Left lung (tissue), 14 donors: Measurements from ENCODE around the gene IL5. TPM values are rescaled to one million over a fixed set of nuclear protein-coding genes. Genes with fewer than 3 reads are reported as not detected.
A peak's percentile ranks its signal among the peaks of the same experiment; 100 is the strongest.
"Not testable (repeated sequence)": the region's sequence is repeated elsewhere in the genome, so short reads cannot be mapped to it uniquely, and the experiment has no call there.

Experiments used
- ATAC-seq: fragments of 200-7000 bp; cut with Tn5 transposase; one replicate; pipeline ENCODE4 v1.9.1; 2020; ENCODE audit warnings: moderate library complexity
- DNase-seq, 4 donors: peaks; one replicate each; pipeline ENCODE4 v3.0.0-alpha.2; 2013 to 2020
- H3K27ac ChIP-seq, 2 donors: fragments of 200-600 bp; sonication (generic) in 1 of 2; one replicate each; pipeline versions ENCODE4 v1.5.0 to v1.8.0; 2020 to 2021
- H3K27me3 ChIP-seq, 2 donors: fragments of 200-600 bp; sonication (generic) in 1 of 2; one replicate each; pipeline versions ENCODE4 v1.5.0 to v1.8.0; 2020 to 2021
- H3K36me3 ChIP-seq, 2 donors: fragments of 200-600 bp; sonication (generic) in 1 of 2; one replicate each; pipeline versions ENCODE4 v1.5.0 to v1.8.0; 2020 to 2021
- H3K4me1 ChIP-seq, 2 donors: fragments of 200-600 bp; one replicate each; pipeline ENCODE4 v1.8.0; 2021
- H3K4me3 ChIP-seq, 2 donors: fragments of 200-600 bp; sonication (generic) in 1 of 2; one replicate each; pipeline versions ENCODE4 v1.5.0 to v1.8.0; 2020 to 2021; ENCODE audit warnings: mild to moderate bottlenecking in 1 of 2
- H3K9me3 ChIP-seq, 2 donors: fragments of 200-600 bp; sonication (generic) in 1 of 2; one replicate each; pipeline versions ENCODE4 v1.5.0 to v1.8.0; 2020 to 2021
- intact Hi-C, 2 donors: fragments of 100-400 bp; cut with DNase I; formaldehyde crosslinking; loops; one replicate each; pipeline versions ENCODE4 v1.11.2 to v1.14.2; 2022
- long read RNA-seq, 12 donors: library from polyadenylated mRNA in 2 of 12; unstranded in 2 of 12; transcript quantifications; one replicate each; pipeline ENCODE4 v2.0.0 and lab custom pipeline, GENCODE V29; 2019 to 2026
- polyA plus RNA-seq, 6 donors: library from polyadenylated mRNA; unstranded; fragments of 120-200 nt; gene quantifications; one replicate each; pipeline ENCODE4 v1.2.1, GENCODE V29; 2013; ENCODE audit not compliant: insufficient read length in 6 of 6
- total RNA-seq, 2 donors: library from RNA; stranded (reverse); fragmentation: NEBNext Ultra II Directional; extraction: Animal tissue kit (Norgen Biotek cat#: 25700); gene quantifications; one replicate each; pipeline ENCODE4 v1.2.1, GENCODE V29; 2021
- TF ChIP-seq, protein P1 (sequence below), 2 donors: fragments of 200-600 bp; sonication (generic) in 1 of 2; IDR thresholded peaks; one replicate each; pipeline versions ENCODE4 v1.5.0 to v1.8.0; 2021; ENCODE audit warnings: antibody characterized with exemption in 2 of 2
- donor health status: DM: no; HTN: yes; CAD: no.
- donor health status: DM: no; HTN: no; CAD: no.

Gene IL5
- total RNA-seq (not detected), polyA plus RNA-seq (under 1 TPM in 5 of 6 donors, not detected in 1; 0.31 to 0.61 (median 0.36) TPM)
- long read RNA-seq, donor 1 = 0 reads
- long read RNA-seq, donor 2 = 0 reads
- long read RNA-seq, donor 3 = 0 reads
- long read RNA-seq, donor 4 = 0 reads
- long read RNA-seq, donor 5 = 0 reads
- long read RNA-seq, donor 6 = 0 reads
- long read RNA-seq, donor 7 = 0 reads
- long read RNA-seq, donor 8 = 0 reads
- long read RNA-seq, donor 9 = 0 reads
- long read RNA-seq, donor 10 = 0 reads
- long read RNA-seq, donor 11 = 0 reads
- long read RNA-seq, donor 12 = 0 reads

DNA sequence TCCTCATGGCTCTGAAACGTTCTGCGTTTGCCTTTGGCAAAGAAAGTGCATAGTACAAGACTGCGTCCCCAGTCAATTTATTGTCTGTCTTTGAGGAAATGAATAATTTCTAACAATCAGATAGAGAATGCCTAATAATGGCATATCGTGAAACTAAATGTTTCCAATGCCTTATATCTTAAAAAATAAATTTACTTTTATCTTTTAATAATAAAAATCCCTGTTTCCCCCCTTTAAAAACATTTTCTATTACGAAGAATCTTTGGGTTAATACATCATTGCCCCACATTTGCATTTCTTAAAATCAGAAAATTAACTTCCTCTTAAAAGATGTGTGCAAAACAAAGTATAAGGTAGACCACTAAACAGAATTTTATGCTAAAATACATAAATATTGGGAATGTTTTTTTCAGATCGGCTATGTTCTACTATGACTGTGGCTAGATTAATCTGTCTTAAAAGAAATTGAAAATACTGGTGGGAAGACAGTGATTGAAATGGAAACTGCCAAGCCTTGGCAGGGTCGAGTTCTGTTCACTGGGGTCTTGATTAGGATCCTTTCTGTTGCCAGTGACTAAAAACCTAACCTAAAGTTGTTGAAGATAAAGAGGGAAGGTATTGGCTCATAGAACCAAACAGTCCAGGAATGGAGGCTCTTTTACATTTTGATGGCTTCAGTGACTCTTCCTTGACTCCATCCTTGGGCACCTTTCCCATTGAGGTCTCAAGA is at the start of gene IL5:
Gene IL5 (minus strand): TSS at position 51 of the 730 bp plus-strand sequence. CDS start 44 bp downstream, at position 7.
- Histone ChIP-seq H3K27ac (no peak within 1 kb of the TSS), H3K36me3 (no peaks in the 10 kb centered on the region), H3K9me3 (no peaks in the 10 kb centered on the region), H3K4me3 (no peak within 1 kb of the TSS), H3K27me3 (no peaks in the 10 kb centered on the region), H3K4me1 (no peaks in the 10 kb centered on the region)
- TF ChIP-seq, protein P1, sequence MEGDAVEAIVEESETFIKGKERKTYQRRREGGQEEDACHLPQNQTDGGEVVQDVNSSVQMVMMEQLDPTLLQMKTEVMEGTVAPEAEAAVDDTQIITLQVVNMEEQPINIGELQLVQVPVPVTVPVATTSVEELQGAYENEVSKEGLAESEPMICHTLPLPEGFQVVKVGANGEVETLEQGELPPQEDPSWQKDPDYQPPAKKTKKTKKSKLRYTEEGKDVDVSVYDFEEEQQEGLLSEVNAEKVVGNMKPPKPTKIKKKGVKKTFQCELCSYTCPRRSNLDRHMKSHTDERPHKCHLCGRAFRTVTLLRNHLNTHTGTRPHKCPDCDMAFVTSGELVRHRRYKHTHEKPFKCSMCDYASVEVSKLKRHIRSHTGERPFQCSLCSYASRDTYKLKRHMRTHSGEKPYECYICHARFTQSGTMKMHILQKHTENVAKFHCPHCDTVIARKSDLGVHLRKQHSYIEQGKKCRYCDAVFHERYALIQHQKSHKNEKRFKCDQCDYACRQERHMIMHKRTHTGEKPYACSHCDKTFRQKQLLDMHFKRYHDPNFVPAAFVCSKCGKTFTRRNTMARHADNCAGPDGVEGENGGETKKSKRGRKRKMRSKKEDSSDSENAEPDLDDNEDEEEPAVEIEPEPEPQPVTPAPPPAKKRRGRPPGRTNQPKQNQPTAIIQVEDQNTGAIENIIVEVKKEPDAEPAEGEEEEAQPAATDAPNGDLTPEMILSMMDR (IDR thresholded peaks at IDR 0.05) = no peak
- intact Hi-C loops = no loop called here
- DNase-seq (no peak), ATAC-seq (no peak)

DNA sequence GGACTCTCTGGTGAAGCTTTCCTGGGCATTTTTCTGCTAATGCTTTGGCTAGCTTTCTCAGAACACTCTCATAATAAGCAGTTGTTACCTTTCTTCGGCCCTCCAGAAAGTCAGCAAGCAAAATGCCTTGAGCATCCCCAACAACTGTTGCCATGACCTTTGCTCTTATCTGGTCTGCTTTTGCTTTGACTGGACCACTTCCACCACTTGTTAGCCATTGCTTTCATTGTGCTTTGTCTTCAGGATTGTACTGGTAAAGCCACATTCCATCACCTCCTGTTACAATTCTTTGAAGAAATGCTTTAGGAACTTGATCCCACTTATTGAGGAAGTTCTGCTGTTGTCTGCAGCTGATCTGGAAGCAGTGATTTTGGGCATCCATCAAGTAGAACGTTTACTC is 49.2 kb upstream of the IL5 start:
- Histone ChIP-seq H3K4me1 (no peaks in the 10 kb centered on the region), H3K36me3 (peaks cover 4 to 86% of the 10 kb centered on the region in 2 donors), H3K27ac (no peak overlapping the region), H3K9me3 (no peaks in the 10 kb centered on the region), H3K4me3 (no peak overlapping the region), H3K27me3 (no peaks in the 10 kb centered on the region)
- TF ChIP-seq, protein P1 (IDR thresholded peaks at IDR 0.05) = no peak
- ATAC-seq = no peak
- intact Hi-C loops = no loop called here
- no peak for DNase-seq

DNA sequence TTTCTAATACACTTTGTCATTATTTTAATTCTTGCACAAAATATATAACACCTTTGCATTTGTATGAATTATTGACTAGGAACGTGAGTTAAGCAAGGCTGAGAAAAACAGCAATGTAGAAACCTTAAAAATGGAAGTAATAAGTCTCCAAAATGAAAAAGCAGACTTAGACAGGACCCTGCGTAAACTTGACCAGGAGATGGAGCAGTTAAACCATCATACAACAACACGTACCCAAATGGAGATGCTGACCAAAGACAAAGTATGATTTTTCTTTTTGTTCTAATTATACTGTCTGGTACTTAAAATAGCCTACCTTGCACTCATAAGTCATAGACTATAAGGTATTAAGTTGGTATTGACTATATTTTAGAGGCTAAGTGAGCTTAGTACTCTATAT is 47.8 kb upstream of the IL5 start:
- Histone ChIP-seq H3K4me3 (no peak overlapping the region), H3K27me3 (no peaks in the 10 kb centered on the region), H3K4me1 (no peaks in the 10 kb centered on the region), H3K27ac (no peak overlapping the region), H3K9me3 (no peaks in the 10 kb centered on the region), H3K36me3 (peaks cover 0 to 83% of the 10 kb centered on the region in 2 donors)
- TF ChIP-seq, protein P1 (IDR thresholded peaks at IDR 0.05) = no peak
- ATAC-seq (no peak), DNase-seq (peak in 1 of 4 donors; percentile 1)
- intact Hi-C loops = no loop called here

- Histone ChIP-seq H3K27me3 (no peaks in the 10 kb centered on the region), H3K36me3 (peaks cover 0 to 74% of the 10 kb centered on the region in 2 donors), H3K4me3 (no peak overlapping the region), H3K9me3 (no peaks in the 10 kb centered on the region), H3K27ac (no peak overlapping the region), H3K4me1 (no peaks in the 10 kb centered on the region)
- intact Hi-C loops = no loop called here
- ATAC-seq (no peak), DNase-seq (no peak)
- TF ChIP-seq, protein P1 (IDR thresholded peaks at IDR 0.05) = no peak
Observed at GRCh38 chr5:132589467-132589866, 46.1 kb upstream of the IL5 start.

GRCh38 chr5:132586063-132586462 is 42.7 kb upstream of the IL5 start:
- Histone ChIP-seq H3K4me3 (no peak overlapping the region), H3K27ac (no peak overlapping the region), H3K4me1 (no peaks in the 10 kb centered on the region), H3K27me3 (no peaks in the 10 kb centered on the region), H3K9me3 (no peaks in the 10 kb centered on the region), H3K36me3 (peaks cover 0 to 67% of the 10 kb centered on the region in 2 donors)
- intact Hi-C loops = no loop called here
- ATAC-seq (no peak), DNase-seq (no peak)
- TF ChIP-seq, protein P1 (IDR thresholded peaks at IDR 0.05) = no peak

DNA sequence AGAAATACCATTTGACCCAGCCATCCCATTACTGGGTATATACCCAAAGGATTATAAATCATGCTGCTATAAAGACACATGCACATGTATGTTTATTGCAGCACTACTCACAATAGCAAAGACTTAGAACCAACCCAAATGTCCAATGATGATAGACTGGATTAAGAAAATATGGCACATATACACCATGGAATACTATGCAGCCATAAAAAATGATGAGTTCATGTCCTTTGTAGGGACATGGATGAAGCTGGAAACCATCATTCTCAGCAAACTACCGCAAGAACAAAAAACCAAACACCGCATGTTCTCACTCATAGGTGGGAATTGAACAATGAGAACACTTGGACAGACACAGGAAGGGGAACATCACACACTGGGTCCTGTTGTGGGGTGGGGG is 41.2 kb upstream of the IL5 start:
- H3K4me3 ChIP-seq, DNase-seq, H3K4me1 ChIP-seq, H3K27me3 ChIP-seq, H3K9me3 ChIP-seq, ATAC-seq, intact Hi-C loops, H3K27ac ChIP-seq: not testable (repeated sequence)
- peaks cover 0 to 63% of the 10 kb centered on the region in 2 donors for H3K36me3 ChIP-seq
